ENCODE results near the gene RENBP. TPM values are rescaled to one million over a fixed set of nuclear protein-coding genes. Genes with fewer than 3 reads are reported as not detected.

Gene RENBP
- total RNA-seq, 1 experiment from 2014 or later, result 7.1 TPM

DNA sequence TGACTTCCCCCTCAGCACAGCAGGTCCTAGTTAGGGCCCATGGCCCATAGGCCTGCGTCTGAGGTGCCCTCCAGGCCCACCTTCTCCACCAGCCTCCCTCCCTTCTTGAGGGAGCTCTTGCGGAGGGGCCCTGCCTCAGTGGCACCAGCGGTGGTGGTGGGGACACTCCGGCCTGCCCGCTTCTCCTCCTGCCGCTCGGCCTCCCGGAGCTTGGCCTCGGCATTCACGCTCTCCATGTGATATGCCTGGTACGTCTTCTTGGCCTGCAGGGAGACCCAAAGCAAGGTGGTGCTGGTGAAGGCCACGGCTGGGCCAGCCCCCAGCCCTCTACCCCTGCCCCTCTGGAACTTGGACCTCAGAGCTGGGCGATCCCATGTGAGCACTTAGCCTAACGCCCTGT lies 23.9 kb downstream of the RENBP start:
- Mint-ChIP-seq H3K4me1 (peaks cover 9 to 11% of the 10 kb centered on the region in 2 experiments; a peak in 2 of 4 replicates), H3K9me3 (peaks cover 65 to 77% of the 10 kb centered on the region in 2 experiments), H3K27me3 (ENCODE audit: low read depth) (no peaks in the 10 kb centered on the region; the same call in none of the 2 replicates), H3K27ac (no peak overlapping the region), H3K36me3 (ENCODE audit: insufficient read depth in 1 of 3, low read depth in 3 of 3) (peaks cover 18 to 35% (median 25%) of the 10 kb centered on the region in 3 experiments), H3K4me3 (no peak overlapping the region)
- H2BK120ac ChIP-seq (ENCODE audit: low read depth, low read length, poor library complexity, severe bottlenecking), result no peak overlapping the region
- H3K4me2 ChIP-seq (ENCODE audit: insufficient read depth, insufficient read length, low read length), result no peak overlapping the region
- WGBS (ENCODE audit: extremely low coverage, insufficient read length, low lambda C conversion rate), result no CpG with 5 or more reads among the region's 14 CpGs
- no peak overlapping the region for H2BK15ac ChIP-seq (ENCODE audit: low read depth, low read length)
- H4K5ac ChIP-seq (ENCODE audit: insufficient read length, low read depth, low read length), result no peak overlapping the region
- no peak overlapping the region for H3K23ac ChIP-seq (ENCODE audit: insufficient read length, low read depth, low read length)
- no peaks in the 10 kb centered on the region for H3K79me2 ChIP-seq (ENCODE audit: insufficient read depth, low read length)
- H2AK5ac ChIP-seq (ENCODE audit: insufficient read length, low read length), result no peak overlapping the region
- H3T11ph ChIP-seq (ENCODE audit: low read length), result no peak overlapping the region
- no peak overlapping the region for H3K9ac ChIP-seq (ENCODE audit: extremely low read depth, insufficient read length, low read length)
- DNase-seq, result no peak
- TF ChIP-seq, protein P1, sequence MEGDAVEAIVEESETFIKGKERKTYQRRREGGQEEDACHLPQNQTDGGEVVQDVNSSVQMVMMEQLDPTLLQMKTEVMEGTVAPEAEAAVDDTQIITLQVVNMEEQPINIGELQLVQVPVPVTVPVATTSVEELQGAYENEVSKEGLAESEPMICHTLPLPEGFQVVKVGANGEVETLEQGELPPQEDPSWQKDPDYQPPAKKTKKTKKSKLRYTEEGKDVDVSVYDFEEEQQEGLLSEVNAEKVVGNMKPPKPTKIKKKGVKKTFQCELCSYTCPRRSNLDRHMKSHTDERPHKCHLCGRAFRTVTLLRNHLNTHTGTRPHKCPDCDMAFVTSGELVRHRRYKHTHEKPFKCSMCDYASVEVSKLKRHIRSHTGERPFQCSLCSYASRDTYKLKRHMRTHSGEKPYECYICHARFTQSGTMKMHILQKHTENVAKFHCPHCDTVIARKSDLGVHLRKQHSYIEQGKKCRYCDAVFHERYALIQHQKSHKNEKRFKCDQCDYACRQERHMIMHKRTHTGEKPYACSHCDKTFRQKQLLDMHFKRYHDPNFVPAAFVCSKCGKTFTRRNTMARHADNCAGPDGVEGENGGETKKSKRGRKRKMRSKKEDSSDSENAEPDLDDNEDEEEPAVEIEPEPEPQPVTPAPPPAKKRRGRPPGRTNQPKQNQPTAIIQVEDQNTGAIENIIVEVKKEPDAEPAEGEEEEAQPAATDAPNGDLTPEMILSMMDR (conservative IDR thresholded peaks at IDR 0.05), result no peak
- no peak overlapping the region for H2BK20ac ChIP-seq (ENCODE audit: low read depth, low read length, poor library complexity, severe bottlenecking)
- no peaks in the 10 kb centered on the region for H4K20me1 ChIP-seq (ENCODE audit: control insufficient read depth, insufficient read depth, insufficient read length)
- no peak overlapping the region for H3K27ac ChIP-seq (ENCODE audit: insufficient read length, low read depth, low read length)
- no peak overlapping the region for H3K14ac ChIP-seq (ENCODE audit: insufficient read depth, low read length)
- no peaks in the 10 kb centered on the region for H3K27me3 ChIP-seq (ENCODE audit: insufficient read depth, low read length)
- H2BK5ac ChIP-seq (ENCODE audit: insufficient read length, low read length), result no peak overlapping the region
- no peak overlapping the region for H2BK12ac ChIP-seq (ENCODE audit: insufficient read length, low read depth, low read length)
- no peaks in the 10 kb centered on the region for H3K4me1 ChIP-seq (ENCODE audit: insufficient read depth, low read length)
- no peak overlapping the region for H3K4ac ChIP-seq (ENCODE audit: low read depth, low read length)
- no peak overlapping the region for H2AFZ ChIP-seq (ENCODE audit: low read length)
- H3K23me2 ChIP-seq (ENCODE audit: insufficient read length, low read depth, low read length, poor library complexity, severe bottlenecking), result peaks cover 8% of the 10 kb centered on the region
- H3K9me3 ChIP-seq (ENCODE audit: control insufficient read depth, low read depth, low read length), result peaks cover 25% of the 10 kb centered on the region
- no peak overlapping the region for H4K91ac ChIP-seq (ENCODE audit: insufficient read length, low read depth, low read length)
- H4K8ac ChIP-seq (replicated peaks; ENCODE audit: insufficient read length, low read depth, low read length), result no peak overlapping the region
- no peak overlapping the region for H3K18ac ChIP-seq (ENCODE audit: insufficient read length, low read depth, low read length)
- H3K79me1 ChIP-seq (ENCODE audit: insufficient read depth, low read depth, low read length, poor library complexity, severe bottlenecking), result no peaks in the 10 kb centered on the region
- no peak overlapping the region for H3K56ac ChIP-seq (ENCODE audit: insufficient read length, low read depth, low read length)
